ENCODE data around the gene CACNA1H. TPM values are rescaled to one million over a fixed set of nuclear protein-coding genes. Genes with fewer than 3 reads are reported as not detected.

The CACNA1H gene
- total and polyA plus RNA-seq, 2 of the 4 experiments (the other 2 are of a cell fraction), result 1.6 to 5.8 TPM

DNA sequence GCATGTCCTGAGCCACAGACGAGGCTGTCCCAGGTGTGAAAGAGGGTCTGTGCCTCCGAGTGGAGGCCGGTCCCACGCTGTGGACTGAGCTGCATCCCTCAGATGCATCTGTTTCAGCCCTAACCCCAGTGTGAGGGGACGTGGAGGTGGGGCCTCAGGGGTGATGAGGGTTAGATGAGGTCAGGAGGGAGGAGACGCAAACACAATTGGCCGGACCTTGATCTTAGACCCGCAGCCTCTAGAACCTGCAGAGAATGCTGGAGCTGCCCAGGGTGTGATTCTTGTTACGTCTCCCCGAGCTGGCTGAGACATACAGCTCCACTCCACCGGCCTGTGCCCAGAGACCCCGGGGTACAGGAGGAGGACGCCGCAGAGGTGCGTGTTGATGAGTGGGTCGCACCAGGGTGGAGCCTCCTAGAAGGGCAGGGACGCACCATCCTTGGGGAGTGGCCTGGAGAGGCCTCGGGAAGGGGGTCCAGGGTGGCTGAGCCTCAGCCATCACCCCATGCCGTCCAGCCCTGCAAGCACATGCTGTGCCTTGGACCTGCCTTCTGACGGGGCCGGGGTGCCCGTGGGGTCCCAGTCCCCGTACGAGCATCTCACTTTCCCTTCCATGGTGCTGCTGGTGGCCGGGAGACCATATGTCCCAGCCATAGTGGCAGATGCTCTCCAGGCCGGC, 40.3 kb upstream of the CACNA1H start:
- no peaks in the 10 kb centered on the region for H3K9me3 ChIP-seq (ENCODE audit: control insufficient read depth, insufficient read depth, low read length)
- no peak overlapping the region for H2BK120ac ChIP-seq (ENCODE audit: low read depth, low read length)
- no peaks in the 10 kb centered on the region for H4K20me1 ChIP-seq (ENCODE audit: insufficient read depth, low read length)
- no peak overlapping the region for H2AK5ac ChIP-seq (ENCODE audit: low read depth, low read length)
- CTCF ChIA-PET, result no interaction called here
- H4K8ac ChIP-seq (ENCODE audit: low read depth in 2 of 2, low read length in 2 of 2), result no peak overlapping the region
- H3K4me3 ChIP-seq (ENCODE audit: insufficient read depth, low read depth, low read length), result no peak overlapping the region
- H3K18ac ChIP-seq (ENCODE audit: low read depth, low read length), result no peak overlapping the region
- peaks cover 58% of the 10 kb centered on the region for H3K27me3 ChIP-seq (ENCODE audit: control insufficient read depth, insufficient read depth, low read length)
- intact Hi-C loops (cut with micrococcal nuclease), result no loop called here
- no peak overlapping the region for H4K91ac ChIP-seq (ENCODE audit: insufficient read depth, low read depth, low read length)
- H3K9ac ChIP-seq (ENCODE audit: low read depth, low read length), result no peak overlapping the region
- H4K5ac ChIP-seq (ENCODE audit: low read depth, low read length), result no peak overlapping the region
- no peaks in the 10 kb centered on the region for H3K4me1 ChIP-seq (ENCODE audit: control insufficient read depth, insufficient read depth, low read length)
- no peak overlapping the region for H2AFZ ChIP-seq (replicated peaks; ENCODE audit: low read length, poor library complexity)
- no peak overlapping the region for H3K23ac ChIP-seq (ENCODE audit: low read depth, low read length)
- H3K27ac ChIP-seq (ENCODE audit: insufficient read depth, low read length), result no peak overlapping the region
- no peak overlapping the region for H3K14ac ChIP-seq (replicated peaks; ENCODE audit: low read depth, low read length)
- H2BK15ac ChIP-seq (ENCODE audit: low read depth, low read length), result no peak overlapping the region
- whole genome bisulfite sequencing, 2 experiments (ENCODE audit: extremely low coverage in 2 of 2, insufficient read length in 1 of 2), result 63% methylated on average over 12 of the region's 26 CpGs; no CpG with 5 or more reads in 1 of the 2 experiments
- DNase-seq (no peak), ATAC-seq (ENCODE audit: low read depth) (no peak)
- no peak overlapping the region for H3K4me2 ChIP-seq (ENCODE audit: low read depth, low read length)
- H3K9me1 ChIP-seq (ENCODE audit: insufficient read depth, low read length), result no peaks in the 10 kb centered on the region
- no peaks in the 10 kb centered on the region for H3K79me1 ChIP-seq (ENCODE audit: low read depth in 1 of 2, low read length in 2 of 2)
- in situ Hi-C loops (cut with MboI; ENCODE audit: low sequenced_read_pairs), result loop anchor here (5.0 kb wide), 1 partner anchor 85 kb away; no protein-coding TSS in a partner anchor
- no peak for TF ChIP-seq MAZ (IDR thresholded peaks at IDR 0.05; ENCODE audit: borderline replicate concordance, low read depth, low read length)
- TF ChIP-seq MAFK (IDR thresholded peaks at IDR 0.05; ENCODE audit: low read depth, low read length), result no peak
- TF ChIP-seq RCOR1 (IDR thresholded peaks at IDR 0.05; ENCODE audit: insufficient replicate concordance, low read length), result no peak
- dilution Hi-C loops (cut with HindIII; ENCODE audit: low sequenced_read_pairs, unreplicated experiment), result no loop called here
- no peaks in the 10 kb centered on the region for H3K36me3 ChIP-seq (ENCODE audit: control insufficient read depth, insufficient read depth, low read length)
- no peak overlapping the region for H3K56ac ChIP-seq (ENCODE audit: extremely low read depth, insufficient read depth, low read length)
- H2BK20ac ChIP-seq (ENCODE audit: low read depth, low read length), result no peak overlapping the region
- no peak overlapping the region for H2BK5ac ChIP-seq (ENCODE audit: low read depth, low read length, poor library complexity, severe bottlenecking)
- BruUV-seq (replicated peaks), result no TSS peak
- POLR2A ChIA-PET (ENCODE audit: unreplicated experiment), result no interaction called here
- no peak overlapping the region for H3K4ac ChIP-seq (ENCODE audit: low read depth, low read length)
- H2AK9ac ChIP-seq (replicated peaks; ENCODE audit: low read depth, low read length, poor library complexity), result no peak overlapping the region
